ENCODE data around the gene ZBTB40. TPM values are rescaled to one million over a fixed set of nuclear protein-coding genes. Genes with fewer than 3 reads are reported as not detected.
A peak's percentile ranks its signal among the peaks of the same experiment; 100 is the strongest.

The ZBTB40 gene
- 11.0 and 11.8 TPM in 2 replicates for total RNA-seq (2014; rRNA removed; shearing (Covaris generic))

DNA sequence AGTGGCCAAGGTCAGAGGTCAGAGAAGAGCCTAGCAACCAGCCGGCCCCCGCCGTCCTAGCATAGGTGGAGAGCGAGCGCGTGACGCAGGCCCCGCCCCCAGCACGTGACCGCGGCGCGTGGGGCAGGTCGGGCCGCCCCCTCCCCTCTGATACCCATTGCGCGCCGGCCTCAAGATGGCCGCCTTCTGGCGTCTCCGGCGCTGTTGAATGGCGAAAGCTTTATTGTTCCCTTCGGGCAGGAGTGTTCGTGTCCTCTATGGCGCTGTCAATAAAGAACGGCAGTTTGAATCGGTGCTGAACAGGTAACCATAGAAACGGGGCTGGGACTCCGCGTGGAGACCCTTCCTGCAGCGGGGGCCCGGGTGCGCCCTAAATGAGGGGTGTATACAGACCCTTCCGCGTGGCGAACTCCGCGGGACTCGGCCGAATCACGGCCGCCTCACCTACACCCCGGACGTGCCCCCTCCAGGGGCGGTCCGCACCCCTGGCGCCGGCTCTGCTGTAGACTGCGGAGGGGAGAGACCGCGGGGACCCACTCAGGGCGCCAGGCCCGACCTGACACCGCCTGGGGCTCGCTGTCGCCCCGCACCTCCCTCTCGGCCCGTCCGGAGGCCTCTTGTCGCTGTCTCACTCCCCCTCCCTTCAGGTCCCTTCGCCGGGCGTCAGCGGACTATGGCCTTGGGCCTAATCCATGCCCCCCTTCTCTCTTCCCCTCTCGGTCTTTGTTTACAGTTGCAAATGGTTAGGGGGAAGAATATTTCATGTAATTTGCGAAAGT lies at the start of gene ZBTB40:
Gene ZBTB40 (plus strand): TSS at position 150 of the 779 bp plus-strand sequence. CDS start 38,098 bp downstream, outside the sequence.
- DNase-seq (ENCODE audit: low spot score): peak; percentile 85

GRCh38 chr1:22402356-22403053 lies 49.1 kb upstream of the ZBTB40 start:
- no peak for DNase-seq (ENCODE audit: low spot score)

- no peak for DNase-seq (ENCODE audit: low spot score)
Measured at GRCh38 chr1:22404486-22404885, 47.2 kb upstream of the ZBTB40 start.

DNA sequence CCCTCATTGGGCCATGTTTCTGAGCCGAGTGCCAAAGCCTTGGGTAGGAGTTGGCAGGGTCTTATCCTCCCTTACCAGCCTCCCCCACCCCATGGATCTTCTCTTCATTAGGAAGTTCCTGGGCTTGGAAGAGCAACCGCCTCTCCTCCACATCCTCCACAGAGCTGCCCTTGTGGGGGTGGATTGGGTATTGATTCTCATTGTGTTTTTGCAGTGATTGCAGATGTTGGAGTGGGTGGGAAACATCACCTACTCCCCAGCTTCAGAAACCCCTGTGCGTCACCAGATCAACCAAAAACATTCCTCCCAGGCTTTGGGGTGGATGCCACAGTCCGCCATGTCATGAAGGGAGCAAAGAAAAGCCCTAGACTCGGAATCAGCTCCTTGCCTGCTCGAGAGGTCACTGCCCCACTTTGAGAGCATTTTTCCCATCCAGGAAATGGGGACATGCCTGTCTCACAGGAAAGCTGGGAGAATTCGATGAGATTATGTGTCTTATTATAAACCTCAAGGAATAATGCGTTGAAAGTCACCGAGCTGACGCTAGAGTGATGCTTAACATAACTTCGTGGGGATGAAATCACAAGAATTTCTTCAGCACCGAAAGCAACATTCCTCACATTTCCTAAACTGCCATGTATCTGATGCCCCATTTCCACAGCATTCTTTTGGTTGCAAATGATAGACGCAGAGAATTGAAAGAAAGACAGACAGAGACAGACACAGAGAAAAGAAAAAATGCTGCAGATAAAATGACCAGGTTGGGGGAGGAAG lies 44.7 kb upstream of the ZBTB40 start:
- DNase-seq (ENCODE audit: low spot score): no peak

GRCh38 chr1:22408230-22408629 lies 43.4 kb upstream of the ZBTB40 start:
- DNase-seq (ENCODE audit: low spot score): no peak

DNA sequence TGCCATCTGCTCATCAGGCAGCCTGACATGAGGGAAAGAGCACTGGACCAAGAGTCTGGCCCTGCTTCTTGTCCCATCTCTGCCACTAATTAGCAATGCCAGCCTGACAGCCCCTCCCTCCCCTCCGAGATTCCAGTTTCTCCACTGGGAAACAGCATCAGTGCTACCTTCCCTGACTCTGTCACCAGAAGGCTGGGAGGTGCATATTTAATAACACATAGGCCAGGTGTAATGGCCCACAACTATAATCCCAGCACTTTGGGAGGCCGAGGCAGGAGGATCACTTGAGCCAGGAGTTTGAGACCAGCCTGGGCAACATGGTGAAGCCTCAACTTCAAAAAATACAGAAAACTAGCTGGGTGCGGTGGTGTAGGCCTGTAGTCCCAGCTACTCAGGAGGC lies 41.2 kb upstream of the ZBTB40 start:
- no peak for DNase-seq (ENCODE audit: low spot score)

DNA sequence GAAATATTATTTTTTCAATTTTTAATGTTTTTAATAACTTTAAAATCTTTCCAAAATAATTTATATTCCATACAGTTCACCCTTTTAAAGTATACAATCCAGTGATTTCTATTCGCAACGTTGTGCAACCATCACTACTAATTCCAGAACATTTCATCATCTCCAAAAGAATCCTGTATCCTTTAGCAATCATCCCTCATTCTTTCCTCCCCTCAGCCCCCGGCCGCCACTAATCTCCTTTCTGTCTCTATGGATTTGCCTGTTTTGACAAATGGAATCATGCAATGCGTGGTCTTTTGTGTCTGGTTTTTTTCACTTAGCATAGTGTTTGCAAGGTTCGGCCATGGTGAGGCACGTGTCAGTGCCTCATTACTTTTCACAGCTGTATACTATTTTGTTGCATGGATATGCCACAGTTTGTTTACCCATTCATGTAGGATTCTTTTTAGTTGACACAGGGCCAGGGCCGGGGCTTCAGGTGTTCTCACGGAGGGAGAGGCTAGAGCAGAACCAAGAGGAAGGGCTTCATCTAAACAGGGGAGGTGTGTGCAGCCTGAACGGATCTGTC lies 40.6 kb upstream of the ZBTB40 start:
- DNase-seq (ENCODE audit: low spot score): no peak

DNA sequence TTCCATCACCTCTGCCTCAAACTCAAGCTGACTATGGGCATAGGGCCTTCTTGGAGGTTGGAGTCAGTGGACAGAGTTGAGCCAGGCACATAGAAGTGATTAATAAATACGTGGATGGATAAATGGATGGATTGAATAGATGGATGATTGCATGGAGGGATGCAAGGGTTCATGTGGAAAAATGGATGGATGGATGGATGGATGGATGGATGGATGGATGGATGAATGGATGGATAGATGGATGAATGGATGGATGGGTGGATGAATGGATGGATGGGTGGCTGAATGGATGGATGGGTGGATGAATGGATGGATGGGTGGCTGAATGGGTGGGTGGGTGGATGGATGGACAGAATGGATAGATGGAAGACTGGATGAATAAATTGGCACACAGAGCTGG lies 40.1 kb upstream of the ZBTB40 start:
- no peak for DNase-seq (ENCODE audit: low spot score)

- DNase-seq (ENCODE audit: low spot score): no peak
Measured at GRCh38 chr1:22412932-22413727, 38.5 kb upstream of the ZBTB40 start.

- DNase-seq (ENCODE audit: low spot score): no peak
Measured at GRCh38 chr1:22413799-22414198, 37.9 kb upstream of the ZBTB40 start.

DNA sequence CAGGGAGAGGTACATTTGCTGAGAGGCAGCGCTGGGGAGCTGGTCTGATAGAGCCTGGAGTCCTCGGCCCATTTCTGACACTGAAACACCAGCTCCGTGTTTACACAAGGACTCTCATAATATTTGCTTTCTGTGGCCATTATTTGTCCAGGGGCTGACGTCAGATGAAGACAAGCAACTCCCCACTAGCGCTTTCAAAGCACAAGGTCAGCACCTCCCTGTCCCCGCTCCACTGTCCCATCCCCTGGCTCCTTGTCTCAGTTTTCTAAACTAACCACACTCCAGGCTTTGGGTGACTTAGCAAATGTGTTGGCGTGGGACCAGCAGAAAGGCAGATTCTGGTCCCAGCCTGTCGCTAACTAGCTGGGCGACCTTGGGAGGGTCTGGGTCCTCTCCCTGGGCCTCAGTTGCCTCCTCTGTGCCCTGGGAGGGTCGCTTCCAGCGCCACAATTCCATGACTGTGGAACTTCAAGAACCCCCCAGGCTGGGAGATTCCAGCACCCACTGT lies 37.4 kb upstream of the ZBTB40 start:
- DNase-seq (ENCODE audit: low spot score): no peak

DNA sequence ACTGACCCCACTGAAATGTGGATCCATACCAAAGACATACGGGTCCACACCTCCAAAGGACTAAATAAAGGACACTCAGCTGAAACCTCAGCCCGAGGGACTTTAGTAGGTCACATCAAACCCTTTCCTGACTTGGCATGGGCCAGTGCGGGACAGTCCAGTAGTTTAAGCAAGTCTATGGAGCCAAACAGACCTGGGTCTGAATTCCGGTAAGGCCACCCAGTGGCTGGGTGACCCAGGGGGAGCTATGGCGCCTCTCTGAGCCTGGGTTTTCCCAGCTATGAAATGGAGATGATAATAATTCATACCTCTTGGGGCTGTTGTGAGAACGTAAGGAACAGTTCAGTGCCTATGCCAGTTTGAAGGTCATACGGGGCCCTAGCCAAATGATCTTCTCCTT lies 36.2 kb upstream of the ZBTB40 start:
- no peak for DNase-seq (ENCODE audit: low spot score)

DNA sequence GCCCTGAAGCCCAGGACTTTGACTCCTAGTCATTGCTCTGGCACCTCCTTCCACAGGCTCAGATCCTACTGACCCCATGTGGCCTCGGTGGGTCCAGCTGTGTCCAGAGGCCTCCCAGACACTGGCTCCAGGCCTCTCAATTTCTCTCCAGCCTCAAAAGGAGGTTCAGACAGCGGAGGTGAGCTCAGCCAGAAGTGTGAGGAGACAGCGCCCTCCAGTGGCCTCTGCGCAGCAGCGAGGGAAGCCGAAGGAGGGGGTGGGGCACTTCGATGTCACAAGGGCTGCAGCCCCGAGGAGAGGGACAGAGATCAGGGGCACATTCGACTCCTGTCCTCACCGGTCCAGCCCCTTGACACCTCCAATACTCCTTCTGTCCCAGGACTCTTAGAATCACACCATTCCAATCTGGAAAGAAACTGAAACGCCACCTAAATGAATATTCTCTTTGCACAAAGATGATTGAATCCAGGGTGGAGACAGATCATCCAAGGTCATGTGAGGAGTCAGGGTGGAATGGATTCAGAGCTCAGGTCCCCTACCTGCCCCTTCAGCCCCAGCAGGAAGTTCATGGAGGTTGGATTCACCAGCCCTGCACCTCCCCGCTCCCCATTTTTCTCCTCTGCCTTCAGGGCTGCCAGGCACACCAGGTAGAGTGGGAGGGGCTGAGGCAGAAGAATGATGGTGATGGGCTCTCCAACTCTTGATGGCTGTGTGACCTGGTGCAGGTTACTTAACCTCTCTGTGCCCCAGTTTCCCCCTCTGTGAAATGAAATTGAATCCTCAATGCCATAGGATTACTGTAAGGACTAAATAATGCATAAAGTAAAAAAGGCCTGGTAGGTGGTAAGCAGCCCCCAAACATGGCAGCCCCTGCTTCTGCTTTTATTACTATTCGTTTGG lies 34.8 kb upstream of the ZBTB40 start:
- DNase-seq (ENCODE audit: low spot score): peak; percentile 42

GRCh38 chr1:22417466-22417865 lies 34.2 kb upstream of the ZBTB40 start:
- DNase-seq (ENCODE audit: low spot score): no peak

- no peak for DNase-seq (ENCODE audit: low spot score)
Measured at GRCh38 chr1:22418312-22418711, 33.3 kb upstream of the ZBTB40 start.

DNA sequence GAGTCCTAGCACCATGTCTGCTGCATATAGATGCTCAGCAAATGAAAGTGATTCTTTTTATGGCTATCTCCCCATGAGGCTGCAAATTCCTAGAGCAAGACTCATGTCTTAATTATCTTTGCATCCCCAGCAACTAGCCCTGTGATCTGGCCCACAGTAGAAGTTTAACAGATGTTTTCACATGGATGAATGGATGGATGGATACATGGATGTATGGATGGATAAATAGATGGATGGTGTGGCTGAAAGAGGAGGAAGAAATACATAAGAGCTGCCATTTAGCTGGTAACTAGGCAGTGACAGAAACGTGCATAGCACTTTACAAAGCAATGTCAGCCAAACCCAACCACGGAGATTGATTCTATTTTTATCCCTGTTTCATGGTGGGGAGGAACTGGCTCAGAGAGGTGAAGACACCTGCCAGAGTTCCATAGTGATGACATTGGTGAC lies 32.7 kb upstream of the ZBTB40 start:
- DNase-seq (ENCODE audit: low spot score): peak; percentile 42

DNA sequence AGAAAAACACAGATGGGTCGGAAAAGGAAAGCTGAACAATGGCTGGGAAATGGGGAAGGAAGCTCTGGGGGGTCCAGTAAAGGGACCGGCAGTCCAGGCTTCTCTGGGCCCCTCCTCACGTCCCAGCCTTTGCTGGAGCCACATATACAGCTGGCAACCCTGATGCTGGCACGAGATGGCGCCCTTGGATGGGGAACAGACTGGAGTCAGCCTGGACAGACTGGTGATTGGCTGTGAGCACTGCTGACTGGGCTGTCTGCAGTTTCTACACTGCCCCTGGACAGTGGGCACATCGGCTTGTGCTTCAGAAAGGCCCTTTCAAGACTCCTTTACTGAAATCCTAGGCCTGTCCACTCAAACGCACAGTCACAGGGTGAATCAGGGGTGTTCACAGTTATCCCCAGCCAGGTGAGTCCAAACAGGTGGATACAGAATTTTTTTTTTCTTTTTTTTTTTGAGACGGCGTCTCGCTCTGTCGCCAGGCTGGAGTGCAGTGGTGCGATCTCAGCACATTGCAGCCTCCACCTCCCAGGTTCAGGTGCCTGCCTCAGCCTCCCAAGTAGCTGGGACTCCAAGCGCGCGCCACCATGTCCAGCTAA lies 31.1 kb upstream of the ZBTB40 start:
- peak; percentile 64 for DNase-seq (ENCODE audit: low spot score)

GRCh38 chr1:22426781-22427180 lies 24.9 kb upstream of the ZBTB40 start:
- DNase-seq (ENCODE audit: low spot score): no peak

GRCh38 chr1:22428672-22429071 lies 23.0 kb upstream of the ZBTB40 start:
- DNase-seq (ENCODE audit: low spot score): peak; percentile 57

Measured in A172 (cell line).